HG02610 (cell line): ENCODE results near the gene SLC12A9.
"Not testable (repeated sequence)": the region's sequence is repeated elsewhere in the genome, so short reads cannot be mapped to it uniquely, and the experiment has no call there.

Experiments
- ATAC-seq: cut with Tn5 transposase; IDR thresholded peaks from one replicate; pipeline ENCODE4 v1.9.1; 2021; ENCODE audit warnings: mild to moderate bottlenecking, moderate library complexity; ENCODE audit not compliant: unreplicated experiment

SLC12A9 gene

GRCh38 chr7:100825751-100826513 lies 26.6 kb upstream of the SLC12A9 start:
- no peak for ATAC-seq

GRCh38 chr7:100826514-100827329 lies 25.8 kb upstream of the SLC12A9 start:
- ATAC-seq, result no peak

GRCh38 chr7:100827330-100828226 lies 24.9 kb upstream of the SLC12A9 start, which contains the start of gene EPHB4:
TSS of gene EPHB4 (minus strand) at chr7:100827523. CDS start at chr7:100827030, 493 bp downstream.
- ATAC-seq, result no peak

GRCh38 chr7:100829150-100829716 lies 23.3 kb upstream of the SLC12A9 start:
- ATAC-seq, result no peak

GRCh38 chr7:100830396-100830795 lies 22.1 kb upstream of the SLC12A9 start:
- no peak for ATAC-seq

GRCh38 chr7:100832281-100832633 lies 20.3 kb upstream of the SLC12A9 start:
- ATAC-seq, result no peak

- no peak for ATAC-seq
Measured at GRCh38 chr7:100835903-100836811, 16.4 kb upstream of the SLC12A9 start.

GRCh38 chr7:100836812-100837098 lies 15.8 kb upstream of the SLC12A9 start:
- no peak for ATAC-seq

GRCh38 chr7:100837099-100837836 lies 15.2 kb upstream of the SLC12A9 start:
- peak; percentile 80 for ATAC-seq

- no peak for ATAC-seq
Measured at GRCh38 chr7:100839361-100839760, 13.2 kb upstream of the SLC12A9 start.

GRCh38 chr7:100840470-100841100 lies 11.9 kb upstream of the SLC12A9 start:
- ATAC-seq, result no peak

GRCh38 chr7:100847360-100847759 lies 5.2 kb upstream of the SLC12A9 start:
- ATAC-seq, result no peak

GRCh38 chr7:100854146-100854895 lies 1.8 kb downstream of the SLC12A9 start:
- ATAC-seq, result no peak

GRCh38 chr7:100854899-100855298 lies 2.4 kb downstream of the SLC12A9 start:
- not testable (repeated sequence) for ATAC-seq

GRCh38 chr7:100855515-100855914 lies 3.0 kb downstream of the SLC12A9 start:
- ATAC-seq, result no peak

GRCh38 chr7:100856871-100857282 lies 4.4 kb downstream of the SLC12A9 start:
- no peak for ATAC-seq

- ATAC-seq, result no peak
Measured at GRCh38 chr7:100859856-100860255, 7.3 kb downstream of the SLC12A9 start.
